K562 treated with DMSO at 1 percent for 24 hours (cell line): Measurements from ENCODE around the gene CERK. TPM values are rescaled to one million over a fixed set of nuclear protein-coding genes. Genes with fewer than 3 reads are reported as not detected.

ENCODE experiments used
- total RNA-seq: library from RNA; unstranded; fragments of 300-600 nt; gene quantifications from 2 replicates; pipeline ENCODE4 v1.2.3, GENCODE V29; 2022; ENCODE audit warnings: low read depth; ENCODE audit not compliant: insufficient read depth

CERK gene, protein sequence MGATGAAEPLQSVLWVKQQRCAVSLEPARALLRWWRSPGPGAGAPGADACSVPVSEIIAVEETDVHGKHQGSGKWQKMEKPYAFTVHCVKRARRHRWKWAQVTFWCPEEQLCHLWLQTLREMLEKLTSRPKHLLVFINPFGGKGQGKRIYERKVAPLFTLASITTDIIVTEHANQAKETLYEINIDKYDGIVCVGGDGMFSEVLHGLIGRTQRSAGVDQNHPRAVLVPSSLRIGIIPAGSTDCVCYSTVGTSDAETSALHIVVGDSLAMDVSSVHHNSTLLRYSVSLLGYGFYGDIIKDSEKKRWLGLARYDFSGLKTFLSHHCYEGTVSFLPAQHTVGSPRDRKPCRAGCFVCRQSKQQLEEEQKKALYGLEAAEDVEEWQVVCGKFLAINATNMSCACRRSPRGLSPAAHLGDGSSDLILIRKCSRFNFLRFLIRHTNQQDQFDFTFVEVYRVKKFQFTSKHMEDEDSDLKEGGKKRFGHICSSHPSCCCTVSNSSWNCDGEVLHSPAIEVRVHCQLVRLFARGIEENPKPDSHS
- 16.6 and 17.7 TPM in 2 replicates for total RNA-seq

DNA sequence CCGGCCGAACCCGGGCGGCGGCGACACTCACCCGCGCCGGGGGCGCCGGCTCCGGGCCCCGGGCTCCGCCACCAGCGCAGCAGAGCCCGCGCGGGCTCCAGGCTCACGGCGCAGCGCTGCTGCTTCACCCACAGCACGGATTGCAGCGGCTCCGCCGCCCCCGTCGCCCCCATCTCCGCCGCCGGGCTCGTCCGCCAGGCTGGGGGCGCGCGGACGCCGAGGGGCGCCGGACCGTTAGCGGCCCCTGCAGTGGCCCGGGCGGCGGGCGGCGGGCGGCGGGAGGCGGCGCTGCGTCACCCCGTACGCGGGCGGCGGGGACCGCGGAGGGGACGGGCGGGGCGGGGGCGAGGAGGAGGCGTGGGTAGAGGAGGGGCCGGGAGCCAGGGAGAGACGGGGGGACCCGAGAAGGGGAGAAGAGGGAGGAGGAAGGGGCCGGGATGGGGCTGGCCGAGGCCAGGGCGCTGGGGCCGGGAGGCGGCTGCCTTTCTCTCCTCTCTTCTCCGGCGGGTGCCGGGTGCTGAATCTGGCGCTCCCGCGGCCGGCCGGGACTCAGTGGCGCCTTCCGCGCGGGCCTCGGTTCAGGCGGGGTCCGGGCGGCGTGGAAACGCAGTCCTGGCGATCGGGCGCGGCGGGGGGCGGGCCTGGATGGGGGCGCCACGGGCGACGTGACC lies at the start of gene CERK:
CERK (minus strand) TSS at position 277 of the 671 bp plus-strand sequence; CDS start at position 173, 104 bp downstream.

DNA sequence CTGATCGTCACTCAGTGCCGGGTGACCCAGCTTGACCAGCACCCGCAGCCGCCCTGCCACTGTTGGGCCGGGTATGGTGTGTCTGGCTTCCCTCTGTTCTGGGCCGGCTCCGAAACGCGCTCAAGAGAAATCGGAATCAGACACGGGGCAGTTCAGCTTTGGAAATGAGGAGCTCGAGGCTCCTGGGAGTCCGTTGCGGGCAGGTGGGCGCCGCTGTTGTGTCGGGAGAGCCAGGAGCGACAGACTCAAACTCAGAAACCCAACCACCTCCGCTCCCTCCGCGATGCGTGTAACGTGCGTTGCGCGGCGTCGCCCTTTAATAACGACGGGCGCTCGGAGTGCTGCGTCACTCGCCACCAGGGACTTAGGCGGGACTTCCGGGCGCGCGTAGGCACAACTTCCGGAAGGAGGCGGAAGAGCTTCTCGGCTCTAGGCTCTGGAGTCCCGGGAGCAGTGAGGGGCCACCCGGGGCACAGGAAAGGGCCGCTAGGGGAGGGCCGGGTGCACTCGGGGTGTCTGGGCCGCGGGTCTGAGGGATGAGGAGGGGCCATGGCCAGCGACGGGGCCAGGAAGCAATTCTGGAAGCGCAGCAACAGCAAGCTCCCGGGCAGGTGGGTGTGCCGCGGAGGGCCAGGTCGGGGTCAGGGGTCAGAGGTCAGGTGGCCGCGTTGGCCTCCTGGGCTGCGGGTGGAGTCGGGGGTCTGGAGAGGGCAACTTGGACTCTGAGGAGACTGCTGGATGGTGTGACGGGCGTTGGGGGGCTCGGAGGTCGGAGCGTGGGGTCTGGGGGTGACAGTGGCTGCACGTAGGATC lies 24.4 kb upstream of the CERK start, which contains the start of gene TBC1D22A:
TBC1D22A (plus strand) TSS at position 413 of the 813 bp plus-strand sequence; CDS start at position 550, 137 bp downstream.

Other genes with a start within 250 kb of the CERK start
- 0.02 and 0.05 TPM in 2 replicates for gene CELSR1, start 200.6 kb downstream of the CERK start, total RNA-seq
- gene GRAMD4, start 117.9 kb downstream of the CERK start, total RNA-seq = 14.8 and 27.2 TPM in 2 replicates
- 10.2 and 11.3 TPM in 2 replicates for gene TBC1D22A, start 24.4 kb upstream of the CERK start, total RNA-seq